HG02798 (cell line): ENCODE measurements around the gene C1orf141.

Source experiments
- ATAC-seq: cut with Tn5 transposase; IDR thresholded peaks from one replicate; pipeline ENCODE4 v1.9.1; 2021; ENCODE audit warnings: mild to moderate bottlenecking; ENCODE audit not compliant: unreplicated experiment, poor library complexity

The C1orf141 gene

DNA sequence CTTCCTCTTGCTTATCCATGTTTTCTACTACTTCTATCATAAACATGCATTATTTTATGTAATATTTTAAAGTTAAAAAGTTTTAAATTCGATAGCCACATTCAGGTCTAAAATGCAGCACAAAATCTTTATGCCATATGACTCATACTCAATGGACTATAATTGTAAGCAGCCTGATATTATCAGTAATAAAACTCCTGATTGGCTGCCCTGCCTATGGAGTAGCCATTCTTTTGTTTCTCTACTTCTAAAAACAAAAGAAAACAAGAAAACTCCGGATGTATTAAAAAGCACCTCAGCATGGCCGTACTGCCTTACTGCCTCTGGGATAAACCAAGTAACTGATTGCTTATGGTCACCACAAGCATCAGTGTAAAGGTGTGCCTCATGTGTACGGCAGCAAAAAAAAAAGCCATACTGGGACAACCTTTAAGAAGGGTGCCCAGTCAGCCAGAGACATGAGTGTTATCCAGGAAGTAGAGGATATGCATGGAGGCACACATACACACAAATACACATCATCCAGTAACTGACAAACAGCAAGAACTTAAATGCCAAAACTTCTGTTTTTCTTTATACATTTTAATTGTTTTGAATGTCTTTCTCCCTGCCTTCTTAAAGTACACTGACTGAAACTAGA is 90.0 kb downstream of the C1orf141 start:
- no peak for ATAC-seq

DNA sequence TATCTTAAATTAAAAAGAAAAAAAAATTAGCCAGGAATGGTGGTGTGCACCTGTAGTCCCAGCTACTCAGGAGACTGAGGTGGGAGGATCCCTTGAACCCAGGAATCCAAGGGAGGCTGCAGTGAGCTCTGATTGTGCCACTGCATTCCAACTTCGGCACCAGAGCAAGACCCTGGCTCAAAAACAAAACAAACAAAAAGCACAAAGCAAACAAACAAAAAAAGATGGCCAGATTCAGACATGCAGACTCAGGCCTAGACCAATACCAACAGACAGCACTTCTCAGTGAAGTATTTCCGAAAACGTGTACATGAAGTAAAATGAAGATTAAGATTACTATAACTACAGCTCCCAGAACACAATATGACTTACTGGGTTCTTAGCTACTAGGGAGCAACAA is 91.4 kb downstream of the C1orf141 start:
- no peak for ATAC-seq
